Mesendoderm (in vitro differentiated cells): Measurements from ENCODE around the gene MOB3B.

ENCODE experiments used
- DNase-seq: peaks from one replicate; pipeline ENCODE4 v3.0.0; 2013
- H2AK5ac ChIP-seq: 2 replicates; pipeline ENCODE4 v1.6.1; 2013; ENCODE audit warnings: low read length, inconsistent platforms
- H2BK120ac ChIP-seq: 2 replicates; pipeline ENCODE4 v1.6.1; 2013; ENCODE audit warnings: low read depth, mild to moderate bottlenecking, low read length, moderate library complexity, mixed read lengths
- H2BK15ac ChIP-seq: replicated peaks from 2 replicates; pipeline ENCODE4 v1.6.1; 2013; ENCODE audit warnings: low read depth, mild to moderate bottlenecking, moderate library complexity
- H2BK5ac ChIP-seq: 2 replicates; pipeline ENCODE4 v1.6.1; 2013; ENCODE audit warnings: low read length, inconsistent platforms
- H3K18ac ChIP-seq: 2 replicates; pipeline ENCODE4 v1.6.1; 2013; ENCODE audit warnings: mild to moderate bottlenecking, low read length, mixed read lengths
- H3K23ac ChIP-seq: one replicate; pipeline ENCODE4 v1.6.1; 2013; ENCODE audit warnings: low read length
- H3K27ac ChIP-seq: 2 replicates; pipeline ENCODE4 v1.5.1; 2013; ENCODE audit warnings: low read depth, mild to moderate bottlenecking, inconsistent platforms, low read length, moderate library complexity
- H3K27me3 ChIP-seq: 2 replicates; pipeline ENCODE4 v1.6.1; 2013; ENCODE audit warnings: low read length, control low read depth, mild to moderate bottlenecking, inconsistent platforms; ENCODE audit not compliant: insufficient read depth, poor library complexity
- H3K36me3 ChIP-seq: 2 replicates; pipeline ENCODE4 v1.6.1; 2013; ENCODE audit warnings: low read length, inconsistent platforms; ENCODE audit not compliant: control insufficient read depth, insufficient read depth
- H3K4ac ChIP-seq: one replicate; pipeline ENCODE4 v1.6.1; 2013; ENCODE audit warnings: low read depth, mild to moderate bottlenecking, low read length, moderate library complexity
- H3K4me1 ChIP-seq: 2 replicates; pipeline ENCODE4 v1.6.1; 2013; ENCODE audit warnings: low read depth, low read length, inconsistent platforms; ENCODE audit not compliant: control insufficient read depth
- H3K4me2 ChIP-seq: 2 replicates; pipeline ENCODE4 v1.6.1; 2013; ENCODE audit warnings: low read length
- H3K4me3 ChIP-seq: 2 replicates; pipeline ENCODE4 v1.5.1; 2013; ENCODE audit warnings: mild to moderate bottlenecking, low read length
- H3K56ac ChIP-seq: one replicate; pipeline ENCODE4 v1.6.1; 2013; ENCODE audit warnings: low read length
- H3K79me1 ChIP-seq: 2 replicates; pipeline ENCODE4 v1.6.1; 2013; ENCODE audit warnings: low read length, inconsistent platforms
- H3K79me2 ChIP-seq: 2 replicates; pipeline ENCODE4 v1.6.1; 2013; ENCODE audit warnings: mild to moderate bottlenecking, low read length; ENCODE audit not compliant: control insufficient read depth, insufficient read depth
- H3K9ac ChIP-seq: 2 replicates; pipeline ENCODE4 v1.6.1; 2013; ENCODE audit warnings: low read length, inconsistent platforms
- H4K5ac ChIP-seq: one replicate; pipeline ENCODE4 v1.6.1; 2013; ENCODE audit warnings: low read length
- H4K8ac ChIP-seq: one replicate; pipeline ENCODE4 v1.6.1; 2013; ENCODE audit warnings: low read depth, mild to moderate bottlenecking, control low read depth, low read length, moderate library complexity
- WGBS: extraction: QIAGEN DNeasy Blood & Tissue Kit; methylation state at CpG from one replicate; pipeline ENCODE4 v1.1.7; 2013; ENCODE audit warnings: low lambda C conversion rate, missing lambda C conversion rate; ENCODE audit not compliant: insufficient coverage; ENCODE audit errors: extremely low coverage; 5-methylcytosine and 5-hydroxymethylcytosine counted together

MOB3B gene

DNA sequence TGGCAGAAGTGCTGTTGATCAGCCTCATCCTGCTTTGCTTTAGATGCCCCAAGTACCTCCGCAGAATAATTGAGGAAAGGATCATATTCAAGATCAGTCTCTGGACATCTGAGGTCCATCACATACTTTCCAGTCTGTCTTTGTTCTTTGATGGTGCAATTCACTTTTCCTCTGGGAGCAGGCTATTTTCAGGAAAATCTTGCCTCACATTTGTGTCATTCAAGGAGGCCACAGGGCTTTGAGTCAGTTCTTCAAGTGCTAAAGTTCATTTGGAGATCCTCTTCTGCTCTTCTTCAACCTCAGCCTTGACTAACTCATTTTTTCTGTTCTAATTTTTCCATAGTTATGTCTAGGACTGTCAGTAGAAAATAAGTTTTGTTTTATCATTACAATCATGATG is 251.2 kb downstream of the MOB3B start:
- H3K4me1 ChIP-seq = no peaks in the 10 kb centered on the region
- no peak overlapping the region for H3K9ac ChIP-seq
- no peak overlapping the region for H2BK5ac ChIP-seq
- H2BK15ac ChIP-seq = no peak overlapping the region
- H3K56ac ChIP-seq = no peak overlapping the region
- no peak overlapping the region for H3K4me2 ChIP-seq
- H3K4me3 ChIP-seq = no peak overlapping the region
- H3K23ac ChIP-seq = no peak overlapping the region
- no peak overlapping the region for H3K27ac ChIP-seq
- H3K79me1 ChIP-seq = no peaks in the 10 kb centered on the region
- no peak overlapping the region for H3K4ac ChIP-seq
- H4K5ac ChIP-seq = no peak overlapping the region
- no peak overlapping the region for H4K8ac ChIP-seq
- WGBS = no CpG with 5 or more reads among the region's 1 CpG
- H2BK120ac ChIP-seq = no peak overlapping the region
- H3K18ac ChIP-seq = no peak overlapping the region
- no peak for DNase-seq
- no peaks in the 10 kb centered on the region for H3K27me3 ChIP-seq
- H2AK5ac ChIP-seq = no peak overlapping the region
- no peaks in the 10 kb centered on the region for H3K36me3 ChIP-seq
- H3K79me2 ChIP-seq = no peaks in the 10 kb centered on the region

DNA sequence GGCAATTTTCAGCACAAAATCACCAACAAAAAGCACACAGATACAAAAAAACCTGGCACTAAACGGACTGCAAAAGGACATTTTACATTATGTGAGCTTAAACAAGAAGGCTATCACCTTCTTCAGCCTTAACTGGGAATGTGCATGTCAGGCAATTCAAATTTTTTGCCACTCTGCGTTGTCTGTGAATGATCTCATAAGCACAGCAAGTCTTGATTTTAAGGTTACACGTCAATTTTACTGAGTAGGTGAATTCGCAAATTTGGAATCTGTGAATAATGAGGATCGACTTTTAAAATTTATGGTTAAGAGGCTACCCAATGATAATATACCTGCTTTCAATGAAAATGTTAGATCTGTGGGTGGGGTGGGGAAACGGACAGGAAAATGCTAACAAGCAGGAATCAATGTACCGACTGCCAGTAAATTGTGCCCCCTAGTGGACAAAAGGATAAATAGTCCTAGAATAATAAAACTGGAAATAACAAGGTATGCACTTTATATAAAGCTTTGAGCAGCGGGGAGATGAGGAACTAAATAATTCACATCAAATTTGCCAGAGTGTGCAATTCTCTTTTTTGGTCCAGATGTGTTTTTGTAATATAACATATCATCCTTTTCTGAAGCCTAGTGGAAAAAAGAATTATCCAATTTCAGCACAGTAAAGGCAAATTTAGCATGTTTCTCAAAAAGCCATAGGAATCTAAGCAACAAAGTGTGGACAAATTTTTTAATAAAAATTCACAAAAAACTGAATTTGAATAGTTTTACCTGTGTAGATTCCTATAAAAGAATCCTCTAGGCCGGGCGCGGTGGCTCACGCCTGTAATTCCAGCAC is 253.2 kb downstream of the MOB3B start:
- Histone ChIP-seq H2BK5ac (no peak overlapping the region), H2BK15ac (no peak overlapping the region), H2BK120ac (no peak overlapping the region), H3K4me1 (no peaks in the 10 kb centered on the region), H3K79me1 (no peaks in the 10 kb centered on the region), H3K36me3 (no peaks in the 10 kb centered on the region), H3K18ac (no peak overlapping the region), H3K23ac (no peak overlapping the region), H3K27ac (no peak overlapping the region), H3K27me3 (no peaks in the 10 kb centered on the region), H3K9ac (no peak overlapping the region), H3K4me2 (no peak overlapping the region), H4K5ac (no peak overlapping the region), H3K56ac (no peak overlapping the region), H3K79me2 (no peaks in the 10 kb centered on the region), H3K4me3 (no peak overlapping the region), H3K4ac (no peak overlapping the region), H2AK5ac (no peak overlapping the region), H4K8ac (no peak overlapping the region)
- no CpG with 5 or more reads among the region's 12 CpGs for WGBS
- peak; percentile 59 for DNase-seq
